HG03196 (cell line): ENCODE data around the gene SERINC3.

Source experiments
- ATAC-seq: cut with Tn5 transposase; IDR thresholded peaks from one replicate; pipeline ENCODE4 v1.9.1; 2021; ENCODE audit not compliant: unreplicated experiment

The SERINC3 gene

GRCh38 chr20:44467289-44467883, 54.5 kb downstream of the SERINC3 start:
- no peak for ATAC-seq

GRCh38 chr20:44465001-44465560, 56.8 kb downstream of the SERINC3 start:
- no peak for ATAC-seq

- ATAC-seq: no peak
Observed at GRCh38 chr20:44464514-44464913, 57.4 kb downstream of the SERINC3 start.

- ATAC-seq: no peak
Observed at GRCh38 chr20:44463466-44463865, 58.4 kb downstream of the SERINC3 start.

DNA sequence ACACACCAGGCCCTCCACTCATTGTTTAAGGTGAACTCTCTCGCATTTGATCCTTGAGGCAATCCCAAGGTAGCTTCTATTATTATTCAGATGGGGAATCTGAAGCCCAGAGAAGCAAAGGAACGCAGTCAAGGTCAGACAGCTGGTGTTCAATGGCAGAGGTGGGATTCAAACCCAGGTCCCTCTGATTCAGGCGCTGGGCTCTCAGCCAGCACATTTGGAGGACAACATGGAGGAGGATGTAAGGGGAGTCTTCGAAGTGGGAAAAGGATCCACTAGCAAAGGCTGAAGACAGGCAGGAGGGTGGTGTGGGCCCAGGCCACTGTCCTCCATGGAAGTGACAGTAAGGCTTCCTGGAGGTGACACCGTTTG, 60.1 kb downstream of the SERINC3 start:
- no peak for ATAC-seq

- ATAC-seq: no peak
Observed at GRCh38 chr20:44461142-44461802, 60.6 kb downstream of the SERINC3 start.

GRCh38 chr20:44460795-44461141, 61.1 kb downstream of the SERINC3 start:
- ATAC-seq: no peak

DNA sequence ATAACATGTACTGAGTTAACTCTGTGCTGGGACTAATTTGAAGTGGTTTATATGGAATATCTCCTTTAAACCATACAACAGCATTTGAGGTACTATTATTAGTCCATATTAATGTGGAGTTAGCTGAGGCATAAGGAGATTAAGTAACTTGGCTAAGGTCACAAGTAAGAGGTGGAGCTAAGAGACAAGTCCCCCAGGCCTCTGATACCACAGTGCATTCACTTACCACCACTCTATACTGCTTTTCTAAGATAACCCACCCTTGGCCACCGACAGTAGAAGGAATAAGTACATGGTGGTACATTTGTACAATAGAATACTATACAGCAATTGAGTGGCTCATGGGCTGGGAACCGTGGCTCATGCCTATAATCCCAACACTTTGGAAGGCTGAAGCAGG, 62.6 kb downstream of the SERINC3 start:
- no peak for ATAC-seq

DNA sequence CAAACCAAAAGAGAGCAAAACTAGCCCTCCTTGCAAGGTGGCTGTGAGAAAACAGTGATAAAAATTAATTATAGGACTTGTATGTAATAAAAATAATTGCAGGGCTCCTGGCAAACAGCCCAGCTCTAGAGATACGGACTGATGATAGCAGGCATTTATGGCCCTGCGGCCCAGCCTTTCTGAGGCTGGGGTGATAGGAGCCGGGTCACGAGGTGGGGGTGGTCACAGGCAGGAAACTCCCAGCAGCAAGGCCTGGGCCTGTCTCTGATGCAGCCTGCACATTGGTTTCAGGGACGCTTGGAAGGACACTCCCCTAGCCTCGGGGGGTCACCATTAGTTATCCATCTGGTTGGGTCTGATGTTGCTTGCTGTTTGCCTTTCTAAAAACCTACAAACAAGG, 64.9 kb downstream of the SERINC3 start:
- no peak for ATAC-seq

DNA sequence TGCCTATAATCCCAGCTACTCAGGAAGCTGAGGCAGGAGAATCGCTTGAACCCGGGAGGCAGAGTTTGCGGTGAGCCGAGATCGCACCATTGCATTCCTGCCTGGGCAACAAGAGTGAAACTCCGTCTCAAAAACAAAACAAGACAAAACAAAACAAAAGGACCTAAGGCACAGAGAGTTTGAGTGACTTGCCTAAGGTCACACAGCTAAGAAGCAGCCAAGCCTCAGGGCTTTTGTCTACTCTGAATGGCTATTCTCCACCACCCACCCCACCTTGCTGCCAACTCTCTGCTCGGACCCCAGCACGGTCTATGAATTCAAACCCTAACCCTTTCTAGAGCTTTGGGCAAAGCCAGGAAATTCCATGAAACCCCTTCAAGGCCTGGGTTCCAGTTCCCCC, 65.3 kb downstream of the SERINC3 start:
- ATAC-seq: no peak

- ATAC-seq: no peak
Observed at GRCh38 chr20:44455126-44455525, 66.7 kb downstream of the SERINC3 start.

GRCh38 chr20:44454306-44454963, 67.4 kb downstream of the SERINC3 start:
- no peak for ATAC-seq

GRCh38 chr20:44450903-44451450, 70.9 kb downstream of the SERINC3 start:
- no peak for ATAC-seq

GRCh38 chr20:44450281-44450889, 71.5 kb downstream of the SERINC3 start:
- ATAC-seq: no peak

GRCh38 chr20:44449864-44450263, 72.0 kb downstream of the SERINC3 start:
- ATAC-seq: no peak

- ATAC-seq: no peak
Observed at GRCh38 chr20:44448753-44449546, 72.9 kb downstream of the SERINC3 start.

DNA sequence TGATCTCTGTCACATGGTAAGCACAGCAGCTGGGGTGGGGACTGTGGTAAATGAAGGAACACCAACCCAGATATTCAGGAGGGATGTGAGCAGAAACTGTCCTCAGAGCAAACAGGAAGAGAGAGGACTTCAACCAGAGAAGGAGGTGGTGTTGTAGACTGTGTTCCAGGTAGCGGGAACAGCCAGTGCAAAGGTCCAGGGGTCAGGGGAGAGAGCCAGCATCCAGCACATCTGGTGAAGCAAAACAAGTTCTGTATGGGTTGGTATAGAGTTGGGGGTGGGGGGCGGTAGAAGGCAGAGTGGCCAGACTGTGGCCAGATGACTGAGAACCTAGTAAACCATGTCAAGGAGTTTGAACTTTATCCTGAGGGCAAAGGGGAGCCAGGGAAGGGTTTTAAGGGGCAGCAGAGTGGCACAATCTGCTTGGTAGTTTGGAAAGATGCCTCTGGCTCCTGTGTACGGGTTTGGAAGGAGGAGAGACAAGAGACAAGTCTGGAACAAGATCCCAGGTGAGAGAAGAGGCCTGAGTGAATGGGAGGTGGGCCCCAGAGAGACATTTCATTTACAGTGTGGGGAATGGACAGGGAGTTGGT, 73.9 kb downstream of the SERINC3 start:
- no peak for ATAC-seq
